ENCODE data around the gene SERP2.

The SERP2 gene

DNA sequence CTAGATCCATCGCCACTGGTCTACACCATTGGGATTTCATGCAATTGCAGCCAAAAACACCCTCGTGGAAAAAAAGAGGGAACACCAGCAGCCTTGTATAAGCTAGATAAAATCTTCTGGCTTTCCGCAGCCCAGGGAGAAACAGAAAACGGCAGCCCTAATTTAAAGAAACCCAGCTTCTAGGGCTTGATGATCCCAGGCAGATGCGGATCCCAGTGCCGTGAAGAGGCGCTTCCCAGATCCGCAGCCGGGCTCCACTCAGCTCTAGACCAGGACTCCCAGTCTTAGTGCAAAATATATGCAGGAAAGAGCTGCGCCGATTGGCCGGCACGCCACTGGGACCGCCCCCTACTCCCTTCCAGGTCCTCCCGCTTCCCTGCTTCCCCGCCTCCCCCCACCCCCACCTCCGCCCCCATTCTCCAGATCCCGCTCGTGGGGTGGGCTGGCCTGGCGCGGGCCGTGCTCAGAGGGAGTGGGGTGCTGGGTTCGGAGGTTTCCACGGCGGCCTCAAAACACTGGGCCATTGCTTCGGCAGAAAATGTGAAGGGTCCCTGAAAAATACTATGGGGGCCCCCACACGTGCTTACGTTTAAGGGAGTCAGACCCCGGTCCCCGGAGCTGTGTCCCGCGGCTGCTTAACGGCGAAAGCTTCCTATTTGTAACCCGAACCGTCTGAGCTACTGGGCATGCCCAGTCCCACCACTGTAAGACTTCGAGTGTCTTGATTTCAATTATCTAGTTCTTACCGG is 63.1 kb downstream of the SERP2 start:
- peak overlapping the region; percentile 94 to 97 for H3K27ac ChIP-seq (ENCODE audit: low read depth in 2 of 2, low read length in 2 of 2)
- peak overlapping the region; percentile 96 to 97 for H3K9ac ChIP-seq (ENCODE audit: low read depth in 1 of 2, low read length in 2 of 2)
- no peaks in the 10 kb centered on the region for H3K9me3 ChIP-seq (ENCODE audit: control insufficient read depth in 2 of 2, low read length in 2 of 2)
- H3K4me3 ChIP-seq (ENCODE audit: low read length in 2 of 2), result peak overlapping the region; percentile 90 to 91
- H3K27me3 ChIP-seq (ENCODE audit: control insufficient read depth in 2 of 2, insufficient read depth in 2 of 2, low read length in 2 of 2), result no peaks in the 10 kb centered on the region
- H3K4me1 ChIP-seq (ENCODE audit: control insufficient read depth in 2 of 2, insufficient read depth in 2 of 2, low read length in 2 of 2), result peaks cover 4 to 20% of the 10 kb centered on the region in 2 donors
- peaks cover 20 to 21% of the 10 kb centered on the region in 2 donors for H3K36me3 ChIP-seq (ENCODE audit: control insufficient read depth in 2 of 2, insufficient read depth in 2 of 2, low read length in 2 of 2)

DNA sequence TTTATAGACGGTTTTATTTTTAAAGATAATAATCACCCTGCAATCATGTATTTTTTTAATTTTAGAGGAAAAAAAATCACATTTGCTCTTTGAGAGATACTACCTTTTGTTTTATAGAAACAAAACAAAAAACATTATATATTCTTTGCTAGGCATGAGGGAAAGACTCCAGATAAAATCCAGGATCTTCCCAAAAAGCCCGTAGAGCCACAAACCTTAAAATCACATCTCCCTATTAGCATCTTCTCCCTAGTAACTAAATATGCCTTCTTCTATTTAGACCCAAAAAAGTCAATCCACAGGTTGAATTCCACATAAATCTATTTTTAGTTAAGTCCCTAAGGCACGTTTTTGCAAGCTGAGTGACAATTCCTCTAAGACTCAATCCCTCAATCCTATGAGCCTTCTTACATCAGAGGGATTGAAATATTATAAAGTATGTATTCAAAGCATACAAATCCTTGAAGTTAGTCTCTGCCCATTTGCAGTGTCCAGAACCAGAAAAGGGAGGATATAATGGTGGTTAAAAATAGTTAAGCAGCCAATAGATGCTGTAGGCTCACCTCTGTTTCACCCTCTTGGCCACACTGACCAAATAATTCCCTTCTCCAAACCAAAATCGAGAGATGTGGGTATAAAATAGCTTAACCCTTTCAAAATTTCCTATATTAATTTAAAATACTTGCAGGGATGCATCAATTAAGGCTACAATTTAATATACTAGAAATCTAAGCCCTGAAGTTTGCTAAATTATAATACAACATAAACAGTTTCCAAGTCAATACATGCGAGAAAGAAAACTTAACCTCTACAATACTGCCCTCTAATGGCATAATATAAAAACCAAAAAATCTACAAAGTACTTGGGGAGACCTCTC is 64.0 kb downstream of the SERP2 start:
- Histone ChIP-seq H3K4me3 (ENCODE audit: low read length in 2 of 2) (peak overlapping the region; percentile 70 to 90), H3K4me1 (ENCODE audit: control insufficient read depth in 2 of 2, insufficient read depth in 2 of 2, low read length in 2 of 2) (peaks cover 4 to 20% of the 10 kb centered on the region in 2 donors), H3K36me3 (ENCODE audit: control insufficient read depth in 2 of 2, insufficient read depth in 2 of 2, low read length in 2 of 2) (peaks cover 19 to 21% of the 10 kb centered on the region in 2 donors), H3K9me3 (ENCODE audit: control insufficient read depth in 2 of 2, low read length in 2 of 2) (no peaks in the 10 kb centered on the region), H3K27me3 (ENCODE audit: control insufficient read depth in 2 of 2, insufficient read depth in 2 of 2, low read length in 2 of 2) (no peaks in the 10 kb centered on the region), H3K27ac (ENCODE audit: low read depth in 2 of 2, low read length in 2 of 2) (peak overlapping the region; percentile 78 to 97), H3K9ac (ENCODE audit: low read depth in 1 of 2, low read length in 2 of 2) (peak overlapping the region; percentile 61 to 96)

DNA sequence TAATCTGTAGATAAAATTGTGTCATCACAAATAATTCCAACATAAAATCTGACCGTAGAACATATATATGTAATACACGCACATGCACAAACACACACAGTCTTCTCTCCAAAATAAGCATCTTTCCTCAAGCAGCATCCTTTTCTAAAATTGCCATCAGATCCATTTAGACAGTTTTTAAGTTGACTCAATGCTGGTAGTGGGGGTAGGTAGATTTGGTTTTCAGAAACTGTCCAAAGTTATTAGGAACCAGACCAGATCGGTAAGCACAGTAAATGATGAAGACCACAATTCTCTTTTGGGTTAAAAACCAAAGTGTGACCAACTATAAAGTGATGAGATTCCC is 64.6 kb downstream of the SERP2 start:
- H3K27me3 ChIP-seq (ENCODE audit: control insufficient read depth in 2 of 2, insufficient read depth in 2 of 2, low read length in 2 of 2), result no peaks in the 10 kb centered on the region
- H3K9me3 ChIP-seq (ENCODE audit: control insufficient read depth in 2 of 2, low read length in 2 of 2), result no peaks in the 10 kb centered on the region
- H3K4me1 ChIP-seq (ENCODE audit: control insufficient read depth in 2 of 2, insufficient read depth in 2 of 2, low read length in 2 of 2), result peaks cover 4 to 20% of the 10 kb centered on the region in 2 donors
- H3K4me3 ChIP-seq (ENCODE audit: low read length in 2 of 2), result no peak overlapping the region
- no peak overlapping the region for H3K9ac ChIP-seq (ENCODE audit: low read depth in 1 of 2, low read length in 2 of 2)
- H3K27ac ChIP-seq (ENCODE audit: low read depth in 2 of 2, low read length in 2 of 2), result no peak overlapping the region
- peaks cover 13 to 15% of the 10 kb centered on the region in 2 donors for H3K36me3 ChIP-seq (ENCODE audit: control insufficient read depth in 2 of 2, insufficient read depth in 2 of 2, low read length in 2 of 2)

DNA sequence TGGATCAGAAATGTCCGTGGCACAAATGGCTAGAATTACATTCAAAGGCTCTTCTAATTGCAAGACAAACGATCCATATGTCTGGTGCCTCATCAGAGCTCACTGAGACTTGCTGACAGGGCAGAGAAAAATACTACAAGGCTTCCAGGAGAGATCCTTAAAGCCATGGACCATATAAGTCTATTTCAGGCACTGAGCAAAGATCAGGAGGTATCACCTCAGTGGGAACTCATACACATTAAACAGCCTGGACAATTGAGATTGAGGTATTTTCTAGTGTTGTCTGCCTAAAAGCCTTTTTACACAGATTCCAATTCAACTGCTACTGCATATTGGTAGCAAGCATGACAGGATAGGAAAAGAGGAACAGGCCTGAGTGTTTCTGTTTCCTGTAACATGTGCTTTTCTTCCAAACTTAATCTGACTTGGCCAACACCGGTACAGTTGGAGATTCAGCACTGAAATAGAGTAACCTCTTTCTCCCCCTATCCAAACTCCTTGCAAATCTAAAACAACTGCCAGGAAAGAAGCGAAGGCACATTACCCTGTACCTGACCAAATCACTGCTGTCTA is 65.9 kb downstream of the SERP2 start:
- Histone ChIP-seq H3K27me3 (ENCODE audit: control insufficient read depth in 2 of 2, insufficient read depth in 2 of 2, low read length in 2 of 2) (no peaks in the 10 kb centered on the region), H3K36me3 (ENCODE audit: control insufficient read depth in 2 of 2, insufficient read depth in 2 of 2, low read length in 2 of 2) (peaks cover 1 to 2% of the 10 kb centered on the region in 2 donors), H3K27ac (ENCODE audit: low read depth in 2 of 2, low read length in 2 of 2) (peak overlapping the region in 1 of 2 donors; percentile 5), H3K9ac (ENCODE audit: low read depth in 1 of 2, low read length in 2 of 2) (no peak overlapping the region), H3K4me3 (ENCODE audit: low read length in 2 of 2) (no peak overlapping the region), H3K9me3 (ENCODE audit: control insufficient read depth in 2 of 2, low read length in 2 of 2) (no peaks in the 10 kb centered on the region), H3K4me1 (ENCODE audit: control insufficient read depth in 2 of 2, insufficient read depth in 2 of 2, low read length in 2 of 2) (peaks cover under 1 to 12% of the 10 kb centered on the region in 2 donors)

DNA sequence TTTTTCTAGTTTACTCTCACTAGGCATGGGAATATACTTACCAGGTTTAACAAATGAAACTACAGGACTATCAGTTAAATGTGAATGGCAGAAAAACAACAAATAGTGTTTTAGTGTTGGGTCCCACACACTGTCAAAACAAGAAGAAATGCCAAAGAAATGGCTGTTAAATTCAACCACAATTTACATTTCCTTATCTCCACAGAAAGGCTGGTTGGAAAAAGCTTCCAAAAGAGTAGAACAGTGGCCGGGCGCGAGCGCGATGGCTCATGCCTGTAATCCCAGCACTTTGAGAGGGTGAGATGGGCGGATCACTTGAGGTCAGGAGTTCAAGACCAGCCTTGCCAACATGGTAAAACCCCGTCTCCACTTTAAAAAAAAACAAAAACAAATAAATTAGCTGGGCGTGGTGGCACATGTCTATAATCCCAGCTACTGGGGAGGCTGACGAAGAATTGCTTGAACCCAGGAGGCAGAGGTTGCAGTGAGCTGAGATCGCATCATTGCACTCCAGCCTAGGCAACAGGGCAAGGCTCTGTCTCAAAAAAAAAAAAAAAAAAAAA is 66.5 kb downstream of the SERP2 start:
- H3K9ac ChIP-seq (ENCODE audit: low read depth in 1 of 2, low read length in 2 of 2), result no peak overlapping the region
- H3K27me3 ChIP-seq (ENCODE audit: control insufficient read depth in 2 of 2, insufficient read depth in 2 of 2, low read length in 2 of 2), result no peaks in the 10 kb centered on the region
- H3K9me3 ChIP-seq (ENCODE audit: control insufficient read depth in 2 of 2, low read length in 2 of 2), result no peaks in the 10 kb centered on the region
- no peaks in the 10 kb centered on the region for H3K36me3 ChIP-seq (ENCODE audit: control insufficient read depth in 2 of 2, insufficient read depth in 2 of 2, low read length in 2 of 2)
- H3K4me1 ChIP-seq (ENCODE audit: control insufficient read depth in 2 of 2, insufficient read depth in 2 of 2, low read length in 2 of 2), result peaks cover 0 to 9% of the 10 kb centered on the region in 2 donors
- no peak overlapping the region for H3K4me3 ChIP-seq (ENCODE audit: low read length in 2 of 2)
- H3K27ac ChIP-seq (ENCODE audit: low read depth in 2 of 2, low read length in 2 of 2), result peak overlapping the region in 1 of 2 donors; percentile 5

All from mucosa of rectum (tissue), 2 donors.